ENCODE results near the gene OR2T27. TPM values are rescaled to one million over a fixed set of nuclear protein-coding genes. Genes with fewer than 3 reads are reported as not detected.

Gene OR2T27
- total RNA-seq, 1 experiment from 2014 or later = not detected

- no peaks in the 10 kb centered on the region for H3K4me1 ChIP-seq
- intact Hi-C loops (cut with micrococcal nuclease; ENCODE audit: unreplicated experiment) = no loop called here
- peaks cover 21% of the 10 kb centered on the region for H3K9me3 Mint-ChIP-seq (ENCODE audit: unreplicated experiment)
- H3K9me3 ChIP-seq = no peaks in the 10 kb centered on the region
- no peaks in the 10 kb centered on the region for H3K36me3 ChIP-seq (ENCODE audit: control insufficient read depth, insufficient read depth, low read length)
- POLR2A ChIA-PET = no interaction called here
- no peak overlapping the region for H3K27ac Mint-ChIP-seq (ENCODE audit: unreplicated experiment)
- CTCF ChIA-PET = no interaction called here
- no peak overlapping the region for H3K4me3 Mint-ChIP-seq (ENCODE audit: unreplicated experiment)
- H3K27me3 ChIP-seq (replicated peaks; ENCODE audit: control insufficient read depth, insufficient read depth, low read length) = no peaks in the 10 kb centered on the region
- no peaks in the 10 kb centered on the region for H3K4me1 Mint-ChIP-seq (ENCODE audit: low read depth, unreplicated experiment)
- H3K27me3 Mint-ChIP-seq (ENCODE audit: insufficient read depth, unreplicated experiment) = no peaks in the 10 kb centered on the region
- DNase-seq = no peak
- H3K36me3 Mint-ChIP-seq (ENCODE audit: insufficient read depth, unreplicated experiment) = no peaks in the 10 kb centered on the region
- no peak overlapping the region for H3K4me3 ChIP-seq (ENCODE audit: low read depth, low read length)
- BruUV-seq (replicated peaks) = no TSS peak
- TF ChIP-seq, protein P1, sequence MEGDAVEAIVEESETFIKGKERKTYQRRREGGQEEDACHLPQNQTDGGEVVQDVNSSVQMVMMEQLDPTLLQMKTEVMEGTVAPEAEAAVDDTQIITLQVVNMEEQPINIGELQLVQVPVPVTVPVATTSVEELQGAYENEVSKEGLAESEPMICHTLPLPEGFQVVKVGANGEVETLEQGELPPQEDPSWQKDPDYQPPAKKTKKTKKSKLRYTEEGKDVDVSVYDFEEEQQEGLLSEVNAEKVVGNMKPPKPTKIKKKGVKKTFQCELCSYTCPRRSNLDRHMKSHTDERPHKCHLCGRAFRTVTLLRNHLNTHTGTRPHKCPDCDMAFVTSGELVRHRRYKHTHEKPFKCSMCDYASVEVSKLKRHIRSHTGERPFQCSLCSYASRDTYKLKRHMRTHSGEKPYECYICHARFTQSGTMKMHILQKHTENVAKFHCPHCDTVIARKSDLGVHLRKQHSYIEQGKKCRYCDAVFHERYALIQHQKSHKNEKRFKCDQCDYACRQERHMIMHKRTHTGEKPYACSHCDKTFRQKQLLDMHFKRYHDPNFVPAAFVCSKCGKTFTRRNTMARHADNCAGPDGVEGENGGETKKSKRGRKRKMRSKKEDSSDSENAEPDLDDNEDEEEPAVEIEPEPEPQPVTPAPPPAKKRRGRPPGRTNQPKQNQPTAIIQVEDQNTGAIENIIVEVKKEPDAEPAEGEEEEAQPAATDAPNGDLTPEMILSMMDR (IDR thresholded peaks at IDR 0.05; ENCODE audit: insufficient read depth in 1 of 2, low read depth in 1 of 2, low read length in 1 of 2, severe bottlenecking in 1 of 2, unreplicated experiment in 1 of 2) = no peak
Observed at GRCh38 chr1:248688527-248689298, 33.4 kb upstream of the OR2T27 start.

- no peak overlapping the region for H3K27ac Mint-ChIP-seq (ENCODE audit: unreplicated experiment)
- BruUV-seq (replicated peaks) = no TSS peak
- H3K36me3 Mint-ChIP-seq (ENCODE audit: insufficient read depth, unreplicated experiment) = no peaks in the 10 kb centered on the region
- CTCF ChIA-PET = no interaction called here
- Histone ChIP-seq H3K4me1 (no peaks in the 10 kb centered on the region), H3K27me3 (replicated peaks; ENCODE audit: control insufficient read depth, insufficient read depth, low read length) (no peaks in the 10 kb centered on the region), H3K9me3 (no peaks in the 10 kb centered on the region), H3K36me3 (ENCODE audit: control insufficient read depth, insufficient read depth, low read length) (no peaks in the 10 kb centered on the region), H3K4me3 (ENCODE audit: low read depth, low read length) (no peak overlapping the region)
- intact Hi-C loops (cut with micrococcal nuclease; ENCODE audit: unreplicated experiment) = loop anchor here (1.0 kb wide), 1 partner anchor 65 kb away; no protein-coding TSS in a partner anchor
- peak in 1 of 2 experiments; percentile 23 for DNase-seq
- H3K27me3 Mint-ChIP-seq (ENCODE audit: insufficient read depth, unreplicated experiment) = no peaks in the 10 kb centered on the region
- TF ChIP-seq, protein P1 (IDR thresholded peaks at IDR 0.05; ENCODE audit: insufficient read depth in 1 of 2, low read depth in 1 of 2, low read length in 1 of 2, severe bottlenecking in 1 of 2, unreplicated experiment in 1 of 2) = peak in 1 of 2 experiments; percentile 24
- H3K4me3 Mint-ChIP-seq (ENCODE audit: unreplicated experiment) = no peak overlapping the region
- POLR2A ChIA-PET = no interaction called here
- no peaks in the 10 kb centered on the region for H3K4me1 Mint-ChIP-seq (ENCODE audit: low read depth, unreplicated experiment)
- peaks cover 12% of the 10 kb centered on the region for H3K9me3 Mint-ChIP-seq (ENCODE audit: unreplicated experiment)
Observed at GRCh38 chr1:248686815-248687214, 31.5 kb upstream of the OR2T27 start.

- Mint-ChIP-seq H3K4me1 (ENCODE audit: low read depth, unreplicated experiment) (no peaks in the 10 kb centered on the region), H3K9me3 (ENCODE audit: unreplicated experiment) (no peaks in the 10 kb centered on the region), H3K4me3 (ENCODE audit: unreplicated experiment) (no peak overlapping the region), H3K27ac (ENCODE audit: unreplicated experiment) (no peak overlapping the region), H3K27me3 (ENCODE audit: insufficient read depth, unreplicated experiment) (no peaks in the 10 kb centered on the region), H3K36me3 (ENCODE audit: insufficient read depth, unreplicated experiment) (no peaks in the 10 kb centered on the region)
- no peak for DNase-seq
- Histone ChIP-seq H3K4me3 (ENCODE audit: low read depth, low read length) (no peak overlapping the region), H3K27me3 (replicated peaks; ENCODE audit: control insufficient read depth, insufficient read depth, low read length) (no peaks in the 10 kb centered on the region), H3K9me3 (no peaks in the 10 kb centered on the region), H3K4me1 (no peaks in the 10 kb centered on the region), H3K36me3 (ENCODE audit: control insufficient read depth, insufficient read depth, low read length) (no peaks in the 10 kb centered on the region)
- CTCF ChIA-PET = no interaction called here
- intact Hi-C loops (cut with micrococcal nuclease; ENCODE audit: unreplicated experiment) = no loop called here
- POLR2A ChIA-PET = no interaction called here
- TF ChIP-seq, protein P1 (IDR thresholded peaks at IDR 0.05; ENCODE audit: insufficient read depth in 1 of 2, low read depth in 1 of 2, low read length in 1 of 2, severe bottlenecking in 1 of 2, unreplicated experiment in 1 of 2) = no peak
- no TSS peak for BruUV-seq (replicated peaks)
Observed at GRCh38 chr1:248681651-248682050, 26.3 kb upstream of the OR2T27 start.

Measured in Caco-2 (cell line).